Left renal cortex interstitium (tissue), 4 donors: ENCODE measurements around the gene CRNN. TPM values are rescaled to one million over a fixed set of nuclear protein-coding genes. Genes with fewer than 3 reads are reported as not detected.

Source experiments
- DNase-seq, 4 donors: peaks; one replicate each; pipeline ENCODE4 v3.0.0-alpha.2; 2013; ENCODE audit warnings: low read depth in 4 of 4, low spot score in 2 of 4, missing footprints in 1 of 4
- polyA plus RNA-seq, 4 donors: library from polyadenylated mRNA; unstranded; fragments of 120-200 nt; gene quantifications; one replicate each; pipeline ENCODE4 v1.2.1, GENCODE V29; 2013; ENCODE audit not compliant: insufficient read length in 4 of 4

CRNN gene
- polyA plus RNA-seq, 4 donors: not detected

- DNase-seq: no peak
Observed at GRCh38 chr1:152426731-152427130, 12.7 kb upstream of the CRNN start.

GRCh38 chr1:152419917-152420316, 5.9 kb upstream of the CRNN start:
- no peak for DNase-seq

GRCh38 chr1:152415454-152416227, 1.6 kb upstream of the CRNN start:
- no peak for DNase-seq

DNA sequence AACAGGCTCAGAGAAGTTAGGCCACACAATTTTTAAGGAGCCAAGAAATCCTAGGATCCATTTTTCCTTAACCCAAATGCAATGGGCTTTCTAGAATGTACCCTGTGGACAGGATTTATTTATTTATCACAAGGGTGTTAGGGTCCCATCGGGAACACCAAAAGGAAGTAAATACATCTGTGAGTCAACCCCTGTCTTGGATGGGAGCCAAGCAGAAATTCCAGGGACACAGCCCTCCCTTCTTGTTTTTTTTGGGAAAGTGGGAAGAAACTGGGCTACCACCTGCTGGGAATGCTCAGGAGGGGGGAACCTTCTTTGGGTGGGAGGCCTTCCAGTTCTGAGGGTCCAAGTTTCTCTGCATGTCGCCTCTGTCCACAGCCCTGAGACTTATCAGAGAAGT, 1.3 kb downstream of the CRNN start:
- no peak for DNase-seq

- no peak for DNase-seq
Observed at GRCh38 chr1:152411134-152411533, 2.9 kb downstream of the CRNN start.

- DNase-seq: no peak
Observed at GRCh38 chr1:152410599-152410998, 3.5 kb downstream of the CRNN start.

DNA sequence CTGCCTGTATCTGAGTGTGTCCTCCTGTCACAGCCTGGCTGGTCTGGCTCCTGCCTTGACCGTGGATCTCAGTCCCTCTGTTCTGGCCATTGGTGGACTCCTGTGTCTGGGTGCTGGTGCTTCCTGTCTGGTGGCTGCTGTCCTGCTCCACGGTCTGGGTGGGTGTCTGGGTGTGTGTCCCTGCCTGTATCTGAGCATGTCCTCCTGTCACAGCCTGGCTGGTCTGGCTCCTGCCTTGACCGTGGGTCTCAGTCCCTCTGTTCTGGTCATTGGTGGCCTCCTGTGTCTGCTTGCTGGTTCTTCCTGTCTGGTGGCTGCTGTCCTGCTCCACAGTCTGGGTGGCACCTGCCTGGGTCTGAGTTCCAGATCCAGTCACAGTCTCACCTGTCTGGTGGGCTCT, 4.0 kb downstream of the CRNN start:
- no peak for DNase-seq

DNA sequence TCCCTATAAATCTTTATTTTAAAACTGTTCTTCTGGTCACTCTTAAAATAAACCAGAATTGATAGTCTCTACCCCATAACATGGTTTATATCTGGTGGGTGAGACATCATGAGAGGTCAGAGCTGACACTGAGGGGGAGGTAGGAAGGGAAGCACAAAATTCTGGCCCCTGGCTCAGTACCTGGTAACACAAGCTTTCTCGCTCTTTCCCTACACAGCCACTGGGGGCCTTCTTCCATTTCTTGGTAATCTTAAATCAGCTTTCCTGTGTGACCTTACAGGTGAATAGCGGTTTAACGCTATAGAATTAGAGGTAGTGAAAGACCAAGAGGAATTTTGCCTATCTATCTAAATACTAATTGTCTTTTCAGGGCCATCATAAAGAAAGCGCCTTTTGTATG, 5.4 kb downstream of the CRNN start:
- no peak for DNase-seq

DNA sequence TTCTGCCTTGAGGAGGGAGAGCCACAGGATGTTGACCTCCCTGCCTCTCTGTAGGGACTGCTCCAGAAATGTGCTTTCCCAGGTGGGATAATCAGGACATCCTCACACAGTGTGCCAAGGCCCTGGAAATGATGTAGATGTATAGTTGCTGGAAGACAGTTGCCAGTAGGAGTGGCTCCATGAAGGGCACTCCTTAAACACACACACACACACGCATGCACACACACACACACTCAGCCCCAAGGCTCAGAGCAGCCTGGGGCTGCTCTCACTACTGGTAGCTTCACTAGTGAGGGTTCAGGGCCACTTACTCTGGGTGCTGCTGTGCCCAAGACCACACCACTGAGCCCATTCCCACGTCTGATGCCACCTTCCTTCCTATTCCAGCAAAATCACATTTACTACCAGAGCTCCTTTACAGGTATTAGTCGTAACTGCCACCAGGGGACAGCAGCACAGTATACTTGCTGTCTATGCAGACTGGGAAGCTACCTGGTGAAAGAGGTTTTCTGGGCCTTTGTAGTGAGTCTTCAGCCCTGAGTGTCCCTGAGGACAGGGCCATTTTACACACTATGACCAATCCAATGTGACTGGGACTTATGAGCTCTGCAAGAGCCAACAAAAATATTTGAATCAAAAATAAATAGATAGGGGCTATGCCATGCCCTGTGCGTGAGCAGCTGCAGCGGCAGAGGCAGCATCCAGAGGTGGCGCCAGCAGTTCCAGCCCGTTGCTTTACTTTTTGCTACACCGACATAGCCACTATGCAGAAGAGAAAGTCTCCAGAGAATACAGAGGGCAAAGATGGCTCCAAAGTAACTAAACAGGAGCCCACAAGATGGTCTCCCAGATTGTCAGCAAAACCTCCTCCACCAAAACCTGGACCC, 15.0 kb downstream of the CRNN start:
- no peak for DNase-seq

GRCh38 chr1:152397474-152397873, 16.6 kb downstream of the CRNN start:
- DNase-seq: no peak

GRCh38 chr1:152394151-152394550, 19.9 kb downstream of the CRNN start:
- no peak for DNase-seq

- DNase-seq: no peak
Observed at GRCh38 chr1:152392909-152393308, 21.2 kb downstream of the CRNN start.

GRCh38 chr1:152388889-152389288, 25.2 kb downstream of the CRNN start:
- no peak for DNase-seq

DNA sequence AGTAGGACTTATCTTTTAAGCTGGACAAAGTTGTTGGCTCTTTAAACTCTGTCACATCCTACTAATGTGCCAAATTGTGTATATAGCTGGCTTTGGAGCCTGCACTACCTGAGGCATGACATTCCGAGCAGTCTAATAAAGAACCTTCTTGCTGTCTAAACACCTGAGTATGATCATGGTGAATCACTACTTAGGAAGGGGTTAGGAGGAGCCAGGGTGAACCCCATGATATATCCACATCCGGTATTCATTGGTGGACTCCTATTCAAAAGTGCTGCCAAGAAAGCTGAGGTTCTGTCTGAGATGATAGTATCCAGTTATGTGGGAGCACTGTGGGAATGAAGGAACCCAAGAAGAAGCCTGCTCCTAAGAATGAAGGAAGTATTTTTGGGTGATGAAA, 27.1 kb downstream of the CRNN start:
- DNase-seq: no peak

GRCh38 chr1:152380932-152381331, 33.1 kb downstream of the CRNN start:
- DNase-seq: no peak

DNA sequence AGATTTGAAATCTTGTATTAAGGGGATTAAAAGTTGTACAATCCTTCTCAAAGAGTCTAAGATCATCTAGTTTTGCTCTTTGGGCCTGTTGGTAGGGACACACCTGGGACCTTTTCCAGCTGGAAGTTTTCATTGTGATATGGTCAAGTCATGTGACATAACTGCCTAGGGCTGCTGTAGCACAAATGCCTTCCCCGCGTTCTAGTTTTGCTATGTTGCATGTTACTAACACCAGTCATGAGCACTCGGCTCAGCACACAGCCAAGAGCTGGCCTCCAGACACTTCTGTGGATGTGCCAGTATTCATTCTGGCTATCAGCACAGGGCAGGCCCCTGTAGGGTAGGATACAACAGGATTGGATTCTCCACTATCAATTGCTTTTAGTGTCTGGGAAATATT, 39.6 kb downstream of the CRNN start:
- no peak for DNase-seq

DNA sequence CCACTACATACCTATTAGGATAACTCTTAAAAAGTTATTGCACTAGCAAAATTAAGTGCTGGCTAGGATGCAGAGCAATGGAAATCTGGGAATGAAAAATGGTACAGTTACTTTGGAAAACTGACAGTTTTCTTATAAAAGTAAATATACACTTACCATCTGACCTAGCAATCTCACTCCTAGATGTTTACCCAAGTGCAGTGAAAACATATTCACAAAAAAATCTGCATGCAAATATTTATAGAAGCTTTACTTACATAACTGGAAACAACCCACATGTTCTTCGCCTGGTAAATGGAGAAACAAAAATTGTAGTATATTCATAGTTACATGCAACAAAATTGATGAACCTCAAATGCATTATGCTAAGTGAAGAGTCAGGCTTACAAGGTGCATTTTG, 41.4 kb downstream of the CRNN start:
- no peak for DNase-seq

DNA sequence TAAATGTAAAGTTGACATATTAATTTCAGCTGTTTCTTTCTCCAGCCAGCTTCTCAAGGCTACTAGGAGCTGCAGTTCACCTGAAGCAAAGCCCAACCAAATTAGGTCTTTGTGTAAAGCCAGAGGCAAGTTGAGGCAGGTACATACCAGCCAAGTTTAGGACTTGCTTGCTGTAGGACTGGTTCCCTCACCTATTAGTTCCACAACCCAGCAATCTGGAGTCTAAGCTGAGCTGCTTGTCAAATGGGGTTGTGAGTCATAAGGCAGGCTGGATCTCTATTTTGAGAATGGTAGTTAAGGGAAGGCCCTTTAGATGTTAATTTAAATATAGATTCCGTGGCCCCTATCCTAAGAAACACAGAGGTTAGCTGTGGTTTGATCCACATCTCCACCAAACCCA, 46.6 kb downstream of the CRNN start:
- no peak for DNase-seq

- no peak for DNase-seq
Observed at GRCh38 chr1:152359906-152360305, 54.2 kb downstream of the CRNN start, which contains the start of gene FLG2. TSS of gene FLG2 (minus strand) at chr1:152360006. CDS start at chr1:152358884, 1,122 bp downstream.
